Hematopoietic multipotent progenitor cell treated with erythropoietin and hydrocortisone succinate and interleukin-3 and kit ligand, for 4 days (in vitro differentiated cells): ENCODE results near the gene CCDC88C.

ENCODE experiments used
- DNase-seq: peaks from one replicate; pipeline ENCODE4 v3.0.0-alpha.2; 2015

The CCDC88C gene

GRCh38 chr14:91303924-91304229, 113.7 kb downstream of the CCDC88C start:
- no peak for DNase-seq

- DNase-seq: peak; percentile 93
Observed at GRCh38 chr14:91303091-91303923, 114.3 kb downstream of the CCDC88C start.

- DNase-seq: no peak
Observed at GRCh38 chr14:91302391-91302790, 115.2 kb downstream of the CCDC88C start.

DNA sequence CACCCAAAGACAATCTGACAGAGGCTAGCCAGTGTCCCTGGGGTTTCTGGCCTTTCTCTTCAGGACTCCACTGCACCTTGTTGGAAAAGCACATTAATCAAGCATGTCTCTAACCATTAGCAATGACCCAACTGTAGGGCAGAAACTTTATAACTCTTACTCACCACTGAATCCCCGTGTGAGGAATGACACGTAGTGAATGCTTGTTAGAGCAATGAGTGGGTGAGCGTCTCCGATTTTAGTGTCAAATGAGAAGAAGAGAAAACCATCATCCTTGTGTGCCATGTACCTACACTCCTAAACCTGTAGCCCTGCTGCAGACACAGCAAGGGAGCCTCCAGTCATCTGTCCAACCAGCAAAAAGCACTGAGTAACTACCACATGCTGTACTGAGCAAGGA, 116.7 kb downstream of the CCDC88C start:
- no peak for DNase-seq

- peak; percentile 67 for DNase-seq
Observed at GRCh38 chr14:91300283-91300895, 117.2 kb downstream of the CCDC88C start.

DNA sequence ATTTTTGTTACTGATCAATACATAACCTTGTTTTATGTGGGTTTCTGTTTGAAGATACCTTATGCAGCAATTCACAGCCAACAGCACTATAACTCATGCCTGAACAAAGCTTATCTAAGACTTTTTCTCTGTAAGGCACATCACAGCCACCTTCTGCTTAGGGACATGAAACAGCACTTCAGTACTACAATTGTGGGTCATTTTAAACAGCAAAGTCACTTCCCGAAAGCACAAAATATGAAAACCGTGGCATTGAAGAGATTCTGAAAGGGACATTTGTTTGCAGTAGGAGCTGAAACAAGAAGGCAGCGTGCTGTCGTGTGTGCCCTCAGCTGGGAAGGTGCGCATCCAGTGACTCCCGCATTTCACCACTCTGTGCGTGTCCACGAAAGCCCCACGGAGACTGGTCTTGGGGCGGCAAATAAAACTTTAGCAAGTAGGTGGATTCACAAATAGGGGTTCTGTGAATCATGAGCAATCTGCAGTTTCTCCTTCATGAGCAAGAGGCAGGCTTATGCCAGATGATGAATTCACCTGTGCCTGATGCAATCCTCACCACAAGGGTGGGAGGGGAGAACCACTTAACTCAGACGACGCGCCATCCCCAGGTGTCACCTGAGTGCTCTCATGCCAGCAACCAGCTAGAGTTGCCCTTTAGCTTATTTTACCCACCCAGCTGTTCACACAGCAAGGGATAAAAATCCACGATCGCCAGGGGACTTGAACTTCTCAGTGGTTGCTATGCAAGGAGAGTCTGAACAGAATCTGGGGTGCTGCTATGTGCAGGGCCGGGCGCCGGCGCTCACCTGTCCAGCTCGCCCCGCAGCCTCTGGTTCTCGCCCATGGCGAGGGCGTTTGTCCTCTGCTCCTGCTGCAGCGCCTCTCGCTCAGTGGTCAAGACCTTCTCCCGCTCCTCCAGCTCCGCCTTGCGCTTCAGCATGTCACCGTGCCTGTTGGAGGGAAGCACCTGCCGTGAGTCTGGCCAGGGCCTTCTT, 118.2 kb downstream of the CCDC88C start:
- peak; percentile 64 for DNase-seq

- peak; percentile 28 for DNase-seq
Observed at GRCh38 chr14:91298576-91298975, 119.0 kb downstream of the CCDC88C start.

- no peak for DNase-seq
Observed at GRCh38 chr14:91297081-91297711, 120.4 kb downstream of the CCDC88C start.

- no peak for DNase-seq
Observed at GRCh38 chr14:91295851-91296796, 121.5 kb downstream of the CCDC88C start.

DNA sequence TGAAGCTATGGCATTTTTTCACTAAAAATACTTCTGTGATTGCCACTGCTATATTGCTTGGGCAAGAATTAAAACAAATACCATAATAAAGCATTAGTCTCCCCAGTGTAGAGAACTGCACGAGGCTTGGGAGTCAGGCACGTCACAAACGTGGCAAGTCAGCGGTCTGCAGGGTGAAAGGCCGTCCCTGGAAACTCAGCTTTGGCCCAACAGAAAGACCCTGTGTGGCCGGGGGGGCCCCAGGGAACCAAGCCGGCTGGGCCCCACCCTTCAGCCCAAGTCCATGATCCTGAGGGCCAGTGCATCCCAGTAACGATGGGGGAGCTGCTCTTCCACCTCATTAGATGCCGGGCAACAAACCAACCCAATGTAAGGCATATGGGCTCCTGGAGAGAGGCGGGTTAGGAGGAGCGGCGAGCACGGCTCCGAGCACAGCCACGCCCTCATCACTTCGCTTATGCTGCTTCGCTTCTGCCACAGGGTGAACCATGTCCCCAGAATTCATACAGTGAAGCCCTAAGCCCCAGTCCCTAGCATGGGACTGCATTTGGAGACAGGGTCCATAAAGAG, 122.3 kb downstream of the CCDC88C start:
- no peak for DNase-seq

DNA sequence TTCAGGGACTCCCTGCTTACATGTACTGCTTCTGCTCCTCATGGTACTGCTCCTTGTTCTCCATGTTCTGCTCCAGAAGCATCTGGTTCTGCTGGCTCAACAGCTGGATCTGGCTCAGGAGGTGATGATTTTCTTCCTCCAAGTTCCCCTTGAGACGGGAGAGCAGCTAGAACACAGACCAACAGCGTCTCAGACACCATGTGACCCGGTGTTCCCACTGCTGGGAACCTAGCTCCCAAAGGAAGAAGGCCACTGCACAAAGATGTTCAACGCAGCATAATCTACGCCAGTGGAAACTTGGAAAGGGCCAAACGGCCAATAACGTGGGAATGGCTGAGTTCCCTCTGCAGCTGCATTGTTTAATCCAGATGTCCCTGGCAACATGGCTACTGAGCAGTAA, 123.5 kb downstream of the CCDC88C start:
- no peak for DNase-seq

- no peak for DNase-seq
Observed at GRCh38 chr14:91293281-91293680, 124.3 kb downstream of the CCDC88C start.

DNA sequence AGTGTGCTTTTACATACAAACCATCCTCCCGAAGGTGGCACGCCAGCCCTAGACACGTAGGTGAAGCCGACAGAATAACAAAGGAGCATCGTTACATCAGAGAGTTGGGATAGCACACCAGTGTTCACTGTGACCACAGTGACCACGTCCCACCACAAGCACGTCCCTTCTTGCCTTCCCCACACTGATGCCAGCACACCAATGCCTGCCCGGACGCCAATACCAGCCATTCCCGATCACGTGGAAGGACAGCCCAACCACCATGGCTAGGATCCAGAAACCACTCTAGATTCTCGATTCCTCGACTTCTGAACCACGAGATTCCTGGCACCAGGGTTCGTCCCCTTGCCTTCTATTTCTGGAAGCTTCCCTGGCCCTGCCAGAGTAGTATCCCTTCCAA, 125.1 kb downstream of the CCDC88C start:
- no peak for DNase-seq

DNA sequence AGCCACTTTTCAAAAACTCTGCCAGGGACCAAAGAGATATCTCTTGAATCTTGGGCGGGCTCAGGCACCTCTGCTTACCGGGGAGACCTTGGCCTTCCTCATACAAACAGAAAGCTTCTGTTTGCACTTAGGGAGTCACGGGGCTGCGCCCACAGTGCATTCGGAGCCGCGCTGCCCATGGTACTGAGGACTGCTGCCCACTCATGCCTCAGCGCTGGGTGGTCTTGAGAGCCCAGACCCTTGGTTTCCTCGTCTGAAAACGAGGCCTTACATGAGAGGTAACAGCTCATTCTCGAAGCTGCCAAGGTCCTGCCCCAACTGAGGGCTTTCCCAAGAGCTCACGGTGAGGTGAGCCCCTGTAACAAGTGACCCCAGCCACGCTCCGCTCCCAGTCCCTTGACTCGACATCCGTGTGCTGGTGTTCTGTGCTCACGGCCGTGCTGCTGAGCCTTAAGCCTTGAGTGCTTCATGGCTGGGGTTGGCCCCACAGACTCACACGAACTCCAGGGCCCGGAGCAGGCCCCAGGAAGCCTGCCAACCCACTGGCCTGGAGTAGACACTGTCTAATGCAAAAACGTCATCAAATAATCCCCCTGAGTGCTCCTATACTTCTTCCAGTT, 125.7 kb downstream of the CCDC88C start:
- DNase-seq: no peak

- no peak for DNase-seq
Observed at GRCh38 chr14:91290986-91291385, 126.6 kb downstream of the CCDC88C start.

DNA sequence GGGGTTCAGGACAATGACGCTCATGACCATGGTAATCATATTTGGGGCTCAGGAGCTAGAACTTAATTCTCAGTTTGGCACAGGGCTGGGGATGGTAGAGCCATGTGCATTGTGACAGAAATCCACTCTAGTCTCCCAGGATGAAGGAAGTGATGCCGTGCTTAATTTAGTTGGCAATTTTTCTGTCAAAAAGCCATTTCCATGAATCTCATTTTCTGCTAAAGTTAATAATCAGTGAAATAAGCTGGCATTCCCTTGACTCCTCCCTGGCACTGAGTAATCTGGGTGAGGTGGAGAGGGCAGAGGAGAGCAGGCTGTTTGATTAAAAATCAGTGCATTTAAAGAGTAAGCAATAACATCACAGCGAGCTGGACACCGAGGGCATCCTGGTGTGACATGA, 128.2 kb downstream of the CCDC88C start:
- DNase-seq: no peak

- no peak for DNase-seq
Observed at GRCh38 chr14:91288876-91289275, 128.7 kb downstream of the CCDC88C start.

GRCh38 chr14:91286530-91286937, 131.1 kb downstream of the CCDC88C start:
- peak; percentile 87 for DNase-seq

DNA sequence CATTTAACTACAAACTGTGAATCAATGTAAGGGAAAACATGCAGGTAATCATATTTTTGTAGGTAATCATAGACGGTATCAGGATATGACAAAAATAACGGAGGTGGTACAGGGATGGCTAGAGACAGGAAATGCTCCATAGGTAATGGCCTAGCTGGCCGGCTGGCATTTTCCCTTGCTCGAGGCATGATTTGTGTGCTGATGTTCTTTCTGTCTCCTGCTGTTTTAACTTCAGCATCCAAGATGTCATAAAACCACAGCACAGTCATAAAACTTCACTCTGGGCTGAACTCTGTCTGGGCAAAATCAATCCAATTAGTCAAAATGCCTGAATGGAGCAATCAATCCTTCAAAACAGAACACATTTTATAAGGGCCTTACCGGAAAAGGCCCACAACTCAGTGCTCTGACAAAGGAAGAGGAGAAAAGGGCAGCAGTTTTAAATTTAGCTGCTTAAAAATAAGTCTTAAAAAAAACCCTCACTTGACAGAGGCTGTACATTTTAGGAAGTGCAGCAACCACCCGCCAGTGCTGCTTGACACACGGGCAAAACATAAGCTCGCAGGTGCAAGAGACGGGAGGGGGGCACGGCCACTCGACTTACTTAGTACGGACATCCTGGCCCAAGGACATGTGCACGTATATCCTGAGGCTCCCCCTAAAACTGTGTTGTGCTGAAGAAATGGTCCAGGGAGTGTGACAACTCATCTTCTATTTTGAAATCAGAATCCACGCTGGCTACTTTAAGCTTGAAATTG, 132.7 kb downstream of the CCDC88C start:
- no peak for DNase-seq

DNA sequence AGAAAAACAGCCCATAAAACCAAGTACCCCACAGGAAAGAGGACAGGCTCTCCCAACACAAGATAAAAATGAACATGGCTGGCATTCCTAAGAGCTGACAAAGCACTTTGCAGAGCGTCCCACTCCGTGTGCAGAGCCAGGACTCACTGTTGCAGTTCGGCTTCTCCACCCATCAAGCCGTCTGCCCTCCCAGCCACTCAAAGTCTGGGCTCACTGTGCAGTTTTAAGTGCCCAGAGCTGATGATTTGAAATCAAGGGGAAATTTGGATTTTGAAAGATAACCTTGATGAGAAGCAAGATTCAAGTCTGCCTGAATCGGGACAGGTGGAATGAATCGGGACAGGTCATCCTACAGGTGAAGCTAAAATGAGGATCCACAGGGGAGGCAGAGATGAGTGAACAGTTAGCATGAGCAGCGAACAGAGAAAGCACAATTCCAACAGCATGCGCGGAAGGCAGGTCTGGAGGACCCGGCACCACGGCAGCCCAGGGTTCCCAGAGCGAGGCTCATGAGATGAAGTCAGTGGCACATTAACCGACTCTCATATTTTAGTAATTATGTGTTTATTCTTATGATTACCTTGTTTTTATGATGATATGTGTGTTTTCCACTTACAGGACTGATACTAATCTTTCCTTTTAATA, 133.4 kb downstream of the CCDC88C start:
- no peak for DNase-seq
